Ishikawa (cell line): ENCODE results near the gene PUDP.

Experiments used
- CEBPB ChIP-seq: IDR thresholded peaks from 2 replicates; pipeline ENCODE4 v1.6.1; 2012
- CREB1 ChIP-seq: IDR thresholded peaks from 2 replicates; pipeline ENCODE4 v1.6.1; 2012; ENCODE audit warnings: low read depth
- EGR1 ChIP-seq: IDR thresholded peaks from 2 replicates; pipeline ENCODE4 v1.6.1; 2012
- EP300 ChIP-seq: IDR thresholded peaks from 2 replicates; pipeline ENCODE4 v1.6.1; 2012; ENCODE audit warnings: borderline replicate concordance
- FOXM1 ChIP-seq: IDR thresholded peaks from 2 replicates; pipeline ENCODE4 v1.6.1; 2012; ENCODE audit warnings: low read depth, borderline replicate concordance
- NFIC ChIP-seq: IDR thresholded peaks from 2 replicates; pipeline ENCODE4 v1.6.1; 2012
- RAD21 ChIP-seq: IDR thresholded peaks from 2 replicates; pipeline ENCODE4 v1.6.1; 2012; ENCODE audit warnings: low read depth
- TAF1 ChIP-seq: IDR thresholded peaks from 2 replicates; pipeline ENCODE4 v1.6.1; 2012; ENCODE audit warnings: low read depth, mild to moderate bottlenecking
- TCF12 ChIP-seq: IDR thresholded peaks from 2 replicates; pipeline ENCODE4 v1.6.1; 2012; ENCODE audit warnings: low read depth
- TEAD4 ChIP-seq: IDR thresholded peaks from 2 replicates; pipeline ENCODE4 v1.6.1; 2012
- YY1 ChIP-seq: IDR thresholded peaks from 2 replicates; pipeline ENCODE4 v1.6.1; 2012; ENCODE audit warnings: low read depth
- ZBTB7A ChIP-seq: IDR thresholded peaks from 2 replicates; pipeline ENCODE4 v1.6.1; 2012; ENCODE audit warnings: low read depth
- TF ChIP-seq, protein P1 (sequence below): IDR thresholded peaks from 2 replicates; pipeline ENCODE4 v1.6.1; 2012
- TF ChIP-seq, protein P2 (sequence below): IDR thresholded peaks from 2 replicates; pipeline ENCODE4 v1.6.1; 2012; ENCODE audit warnings: low read depth, mild to moderate bottlenecking
- TF ChIP-seq, protein P3 (sequence below): IDR thresholded peaks from 2 replicates; pipeline ENCODE4 v1.6.1; 2012

PUDP gene

DNA sequence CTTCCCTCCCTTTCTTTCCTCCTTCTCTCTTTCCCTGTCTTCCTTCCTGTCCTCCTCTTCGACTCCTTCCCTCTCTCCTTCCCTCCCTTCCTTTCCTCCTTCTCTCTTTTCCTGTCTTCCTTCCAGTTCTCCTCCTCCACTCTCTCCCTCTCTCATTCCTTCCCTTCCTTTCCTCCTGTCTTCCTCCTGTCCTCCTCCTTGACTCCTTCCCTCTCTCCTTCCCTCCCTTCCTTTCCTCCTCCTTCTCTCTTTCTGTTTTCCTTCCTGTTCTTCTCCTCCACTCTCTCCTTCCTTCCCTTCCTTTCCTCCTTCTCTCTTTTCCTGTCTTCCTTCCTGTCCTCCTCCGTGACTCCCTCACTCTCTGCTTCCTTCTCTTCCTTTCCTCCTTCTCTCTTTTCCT lies 5.3 kb upstream of the PUDP start:
- no peak for TF ChIP-seq FOXM1
- no peak for TF ChIP-seq NFIC
- TF ChIP-seq CREB1, result no peak
- TF ChIP-seq, protein P1, sequence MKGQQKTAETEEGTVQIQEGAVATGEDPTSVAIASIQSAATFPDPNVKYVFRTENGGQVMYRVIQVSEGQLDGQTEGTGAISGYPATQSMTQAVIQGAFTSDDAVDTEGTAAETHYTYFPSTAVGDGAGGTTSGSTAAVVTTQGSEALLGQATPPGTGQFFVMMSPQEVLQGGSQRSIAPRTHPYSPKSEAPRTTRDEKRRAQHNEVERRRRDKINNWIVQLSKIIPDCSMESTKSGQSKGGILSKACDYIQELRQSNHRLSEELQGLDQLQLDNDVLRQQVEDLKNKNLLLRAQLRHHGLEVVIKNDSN, result no peak
- TF ChIP-seq EP300, result no peak
- TF ChIP-seq, protein P2, sequence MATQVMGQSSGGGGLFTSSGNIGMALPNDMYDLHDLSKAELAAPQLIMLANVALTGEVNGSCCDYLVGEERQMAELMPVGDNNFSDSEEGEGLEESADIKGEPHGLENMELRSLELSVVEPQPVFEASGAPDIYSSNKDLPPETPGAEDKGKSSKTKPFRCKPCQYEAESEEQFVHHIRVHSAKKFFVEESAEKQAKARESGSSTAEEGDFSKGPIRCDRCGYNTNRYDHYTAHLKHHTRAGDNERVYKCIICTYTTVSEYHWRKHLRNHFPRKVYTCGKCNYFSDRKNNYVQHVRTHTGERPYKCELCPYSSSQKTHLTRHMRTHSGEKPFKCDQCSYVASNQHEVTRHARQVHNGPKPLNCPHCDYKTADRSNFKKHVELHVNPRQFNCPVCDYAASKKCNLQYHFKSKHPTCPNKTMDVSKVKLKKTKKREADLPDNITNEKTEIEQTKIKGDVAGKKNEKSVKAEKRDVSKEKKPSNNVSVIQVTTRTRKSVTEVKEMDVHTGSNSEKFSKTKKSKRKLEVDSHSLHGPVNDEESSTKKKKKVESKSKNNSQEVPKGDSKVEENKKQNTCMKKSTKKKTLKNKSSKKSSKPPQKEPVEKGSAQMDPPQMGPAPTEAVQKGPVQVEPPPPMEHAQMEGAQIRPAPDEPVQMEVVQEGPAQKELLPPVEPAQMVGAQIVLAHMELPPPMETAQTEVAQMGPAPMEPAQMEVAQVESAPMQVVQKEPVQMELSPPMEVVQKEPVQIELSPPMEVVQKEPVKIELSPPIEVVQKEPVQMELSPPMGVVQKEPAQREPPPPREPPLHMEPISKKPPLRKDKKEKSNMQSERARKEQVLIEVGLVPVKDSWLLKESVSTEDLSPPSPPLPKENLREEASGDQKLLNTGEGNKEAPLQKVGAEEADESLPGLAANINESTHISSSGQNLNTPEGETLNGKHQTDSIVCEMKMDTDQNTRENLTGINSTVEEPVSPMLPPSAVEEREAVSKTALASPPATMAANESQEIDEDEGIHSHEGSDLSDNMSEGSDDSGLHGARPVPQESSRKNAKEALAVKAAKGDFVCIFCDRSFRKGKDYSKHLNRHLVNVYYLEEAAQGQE, result no peak
- TF ChIP-seq, protein P3, sequence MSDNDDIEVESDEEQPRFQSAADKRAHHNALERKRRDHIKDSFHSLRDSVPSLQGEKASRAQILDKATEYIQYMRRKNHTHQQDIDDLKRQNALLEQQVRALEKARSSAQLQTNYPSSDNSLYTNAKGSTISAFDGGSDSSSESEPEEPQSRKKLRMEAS, result no peak
- TF ChIP-seq ZBTB7A, result no peak
- no peak for TF ChIP-seq EGR1
- TF ChIP-seq CEBPB, result no peak
- no peak for TF ChIP-seq TAF1
- no peak for TF ChIP-seq TEAD4
- no peak for TF ChIP-seq TCF12
- no peak for TF ChIP-seq YY1
- no peak for TF ChIP-seq RAD21

DNA sequence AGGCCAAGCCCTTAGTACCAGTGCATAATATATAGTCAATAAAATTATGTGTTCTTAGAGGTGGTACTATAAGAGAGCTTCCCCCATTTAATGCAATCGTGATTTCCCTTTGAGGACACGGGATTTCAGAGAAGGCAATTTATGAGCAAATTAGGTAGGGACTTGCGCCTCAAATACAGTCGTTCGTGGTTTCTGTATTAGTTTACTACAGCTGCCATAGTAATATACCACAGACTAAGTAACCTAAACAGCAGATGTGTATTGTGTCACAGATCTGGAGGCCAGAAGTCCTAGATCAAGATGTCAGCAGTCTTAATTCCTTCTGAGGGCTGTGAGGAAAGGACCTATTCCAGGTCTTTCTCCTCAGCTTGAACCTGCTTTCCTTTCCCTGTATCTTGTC lies 1.5 kb upstream of the PUDP start:
- TF ChIP-seq TCF12 (no peak), FOXM1 (no peak), CEBPB (no peak), RAD21 (no peak), TAF1 (no peak), YY1 (no peak), EGR1 (no peak), CREB1 (no peak), EP300 (no peak)
- TF ChIP-seq, protein P3, result no peak
- TF ChIP-seq, protein P1, result no peak

DNA sequence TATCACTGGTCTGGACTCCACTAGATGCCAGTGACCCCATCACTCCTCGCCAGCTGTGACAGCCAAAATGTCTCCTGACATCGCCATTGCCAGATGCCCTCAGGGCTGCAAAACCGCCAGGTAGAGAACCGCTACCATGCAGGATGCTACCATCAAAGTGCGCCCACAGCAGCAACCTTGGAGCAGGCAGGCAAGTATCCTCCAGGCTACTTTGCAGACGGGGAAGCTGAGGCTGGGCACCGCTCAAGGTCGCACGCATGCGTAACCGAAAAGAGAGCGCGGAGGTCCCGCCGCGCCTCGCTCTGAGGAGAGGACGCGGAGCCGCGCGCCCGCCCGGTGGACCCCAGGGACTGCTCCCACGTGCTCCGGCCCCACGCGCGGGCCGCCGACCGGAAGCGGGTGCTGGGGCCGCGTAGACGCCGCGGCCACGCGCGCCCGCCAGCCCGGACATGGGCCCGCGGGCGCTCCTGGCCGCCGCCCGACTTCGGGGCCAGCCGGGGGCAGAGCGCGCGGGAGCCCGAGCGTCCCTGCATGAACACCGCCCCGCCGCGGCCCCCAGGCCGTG lies 458 bp downstream of the PUDP start, which contains the start of gene STS:
Gene STS, plus strand, starts transcription at position 300 of the 565 bp plus-strand sequence. CDS start 105,488 bp downstream, outside the sequence.
- TF ChIP-seq CREB1, result no peak
- TF ChIP-seq, protein P3, result peak; percentile 62

DNA sequence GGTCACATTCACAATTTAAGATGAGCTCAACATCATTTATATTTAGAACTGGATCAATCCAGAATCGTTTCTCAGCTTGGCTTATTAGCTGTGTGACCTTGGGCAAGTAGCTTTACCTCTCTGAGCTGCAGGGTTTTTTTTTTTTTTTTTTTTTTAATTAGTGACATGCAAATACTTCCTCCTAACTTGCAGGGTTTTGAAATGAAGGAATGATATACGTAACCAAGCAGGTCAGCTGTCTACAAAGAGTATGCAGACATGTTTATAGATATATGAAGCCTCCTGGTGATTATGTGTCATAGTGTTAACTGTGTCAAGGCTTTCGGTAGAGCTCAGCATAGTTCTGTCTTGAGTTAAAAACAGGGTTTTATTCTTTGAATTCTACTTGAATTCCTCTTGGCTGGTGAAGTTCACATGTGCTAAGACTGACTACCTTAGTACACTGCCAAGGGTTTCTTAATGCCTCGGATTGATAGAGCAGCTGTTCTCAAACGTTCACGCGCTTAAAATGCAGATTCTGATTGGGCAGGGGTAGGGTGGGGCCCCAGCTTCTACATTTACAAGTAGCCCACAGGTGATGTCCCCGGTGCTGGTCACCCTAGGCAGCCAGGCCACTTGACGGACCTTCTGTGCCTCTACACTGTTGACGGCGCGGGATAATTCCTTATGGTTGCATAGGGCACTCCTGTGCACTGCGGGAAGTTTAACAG lies 1.1 kb downstream of the PUDP start:
- TF ChIP-seq CREB1 (no peak), TCF12 (no peak), CEBPB (no peak), EP300 (no peak), TEAD4 (no peak), ZBTB7A (no peak), YY1 (no peak), EGR1 (no peak), TAF1 (no peak), RAD21 (no peak), FOXM1 (no peak), NFIC (no peak)
- TF ChIP-seq, protein P1, result no peak
- TF ChIP-seq, protein P3, result no peak
- TF ChIP-seq, protein P2, result no peak
